T-helper 1 cell treated with Interleukin-12 subunit alpha and Interleukin-12 subunit beta and Interleukin-4 antibody, amounts not matched to agents 30 ng/mL and 1 ng/mL, for 36 hours (primary cell): ENCODE data around the gene LY6G6D. TPM values are rescaled to one million over a fixed set of nuclear protein-coding genes. Genes with fewer than 3 reads are reported as not detected.

Experiments
- intact Hi-C: fragments of 100-400 bp; cut with micrococcal nuclease; formaldehyde crosslinking; loops from one replicate; pipeline ENCODE4 v1.15.1; 2024
- total RNA-seq: library from RNA; stranded (reverse); gene quantifications from 2 replicates; pipeline ENCODE4 v1.2.3, GENCODE V29; 2022

Gene LY6G6D
- total RNA-seq, 1 donor from 2014 or later: not detected

- intact Hi-C loops: no loop called here
Measured at GRCh38 chr6:31760790-31761189, 45.6 kb downstream of the LY6G6D start.

- intact Hi-C loops: no loop called here
Measured at GRCh38 chr6:31761343-31761742, 46.2 kb downstream of the LY6G6D start.

DNA sequence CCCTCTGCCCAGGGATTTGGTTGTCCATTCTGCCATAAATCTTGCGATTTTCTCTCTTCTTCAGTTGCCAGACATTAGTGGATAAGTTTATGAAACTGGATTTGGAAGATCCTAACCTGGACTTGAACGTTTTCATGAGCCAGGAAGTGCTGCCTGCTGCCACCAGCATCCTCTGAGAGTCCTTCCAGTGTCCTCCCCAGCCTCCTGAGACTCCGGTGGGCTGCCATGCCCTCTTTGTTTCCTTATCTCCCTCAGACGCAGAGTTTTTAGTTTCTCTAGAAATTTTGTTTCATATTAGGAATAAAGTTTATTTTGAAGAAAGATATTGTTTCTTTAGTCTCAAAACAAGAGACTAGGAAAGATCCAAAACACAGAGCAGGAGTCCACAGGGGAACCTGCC is 47.2 kb downstream of the LY6G6D start, which contains the start of gene SAPCD1:
Gene SAPCD1, plus strand, starts transcription at position 301 of the 400 bp plus-strand sequence. CDS start 399 bp downstream, outside the sequence.
- intact Hi-C loops: no loop called here

DNA sequence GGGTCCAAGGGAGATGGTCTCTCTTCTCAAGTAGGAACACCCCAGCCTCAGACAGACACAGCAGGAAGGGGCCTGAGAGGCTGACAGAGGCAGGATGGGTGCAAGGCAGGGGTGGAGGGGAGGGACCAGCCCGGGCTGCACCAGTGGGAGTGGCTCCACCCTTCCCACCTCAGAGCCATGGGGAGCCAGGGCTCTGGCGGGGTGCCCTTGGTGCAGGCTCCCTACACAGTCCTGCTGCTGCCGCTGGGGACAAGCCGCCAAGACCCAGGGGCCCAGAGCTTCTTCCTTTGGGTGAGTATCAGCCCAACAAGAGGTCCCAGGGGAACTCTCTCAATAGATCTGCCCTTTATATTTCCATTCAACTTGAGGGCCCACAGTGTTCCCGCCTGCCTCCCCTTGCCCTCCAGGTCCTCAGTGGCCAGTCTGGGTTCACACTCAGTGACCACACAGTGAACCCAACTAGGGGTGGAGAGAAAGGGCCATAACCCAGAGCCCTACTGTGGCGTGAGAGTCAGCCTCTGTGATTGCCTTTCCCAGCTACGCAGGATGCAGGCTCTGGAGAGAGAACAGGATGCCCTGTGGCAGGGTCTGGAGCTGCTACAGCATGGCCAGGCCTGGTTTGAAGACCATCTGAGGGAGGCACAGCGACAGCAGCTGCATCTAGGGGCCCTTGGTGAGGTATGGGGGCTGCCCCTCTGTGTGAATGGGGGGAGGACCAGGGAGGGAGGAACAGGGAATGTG is 47.9 kb downstream of the LY6G6D start:
- intact Hi-C loops: no loop called here

DNA sequence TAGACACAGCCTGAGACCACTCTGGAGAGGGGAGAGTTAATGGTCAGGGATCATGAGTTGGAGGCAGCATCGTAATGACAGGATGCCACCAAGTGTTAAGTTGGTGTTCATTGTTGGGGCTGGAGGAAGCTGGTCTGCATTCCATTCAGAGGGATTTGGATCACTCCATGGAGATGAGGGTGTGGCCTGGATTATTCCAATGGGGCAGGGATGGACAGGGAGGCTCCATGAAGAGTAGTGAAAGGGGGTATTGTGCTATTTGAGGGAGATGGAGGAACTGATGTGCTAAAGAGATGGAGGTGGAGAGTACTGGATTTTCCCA is 48.4 kb downstream of the LY6G6D start:
- intact Hi-C loops: no loop called here

DNA sequence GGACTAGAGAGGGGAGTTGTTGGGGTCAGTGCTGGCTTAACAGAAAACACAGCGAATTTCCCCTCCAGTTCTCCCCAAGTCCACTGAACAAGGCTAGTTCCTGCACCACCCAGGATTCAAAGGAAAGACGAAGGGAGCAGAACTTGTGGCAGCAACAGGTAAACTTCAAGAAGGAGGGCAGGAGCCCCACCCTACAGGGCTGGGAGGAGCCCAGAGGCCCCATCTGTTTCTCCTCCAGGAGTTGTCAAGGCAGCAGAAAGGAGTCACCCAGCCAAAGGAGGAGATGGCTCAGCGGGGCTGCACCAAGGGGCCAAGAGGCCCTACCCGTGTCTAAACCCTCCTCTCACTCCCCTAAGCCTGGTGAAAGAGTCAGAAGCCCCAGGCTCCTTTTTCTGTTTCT is 49.0 kb downstream of the LY6G6D start:
- intact Hi-C loops: no loop called here

DNA sequence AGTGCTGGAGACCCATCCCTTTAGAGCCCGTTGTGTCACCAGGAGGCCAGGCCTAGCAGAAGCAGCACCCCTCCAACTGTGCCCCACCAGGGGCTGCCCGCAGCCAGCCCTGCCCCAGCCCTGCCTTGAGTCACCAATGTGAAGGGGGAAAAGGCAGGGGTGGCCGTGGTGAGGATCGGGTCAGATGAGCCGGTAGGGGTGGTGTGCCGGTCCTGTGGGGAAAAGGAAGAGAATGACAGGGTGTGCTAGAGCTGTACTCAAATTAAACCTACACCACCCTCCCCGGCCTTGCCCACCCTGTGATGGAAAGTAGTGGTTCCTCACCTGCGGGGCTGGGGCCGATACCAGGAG is 50.4 kb downstream of the LY6G6D start:
- intact Hi-C loops: no loop called here

- intact Hi-C loops: no loop called here
Measured at GRCh38 chr6:31765910-31766794, 51.0 kb downstream of the LY6G6D start.

DNA sequence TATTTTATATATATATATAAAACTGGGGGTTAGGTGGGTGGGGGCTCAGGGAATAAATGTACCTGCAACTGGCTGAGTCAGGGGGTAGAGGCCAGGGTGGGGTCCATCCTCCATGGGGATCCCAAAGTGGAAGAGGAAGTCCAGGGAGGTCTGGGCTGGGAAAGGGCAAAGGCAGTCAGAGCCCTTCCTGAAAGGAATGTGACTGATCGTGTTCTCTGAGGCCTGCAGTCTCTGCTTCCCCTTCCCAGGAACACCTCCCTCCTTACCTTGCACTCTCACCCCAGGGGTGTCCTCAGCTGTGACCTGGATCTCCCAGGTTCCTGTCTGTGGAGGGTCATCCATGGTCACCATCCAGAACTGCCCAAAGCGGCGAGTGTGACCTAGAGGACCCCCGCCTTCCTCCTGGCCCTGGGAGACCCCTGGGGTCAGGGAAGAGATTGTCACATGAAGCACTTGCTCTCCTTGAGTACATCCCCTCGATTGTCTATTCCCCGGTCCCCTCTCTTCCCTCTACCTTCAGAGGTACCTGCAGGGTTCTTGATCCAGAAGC is 52.0 kb downstream of the LY6G6D start:
- intact Hi-C loops: no loop called here

Other genes starting within 250 kb of the LY6G6D start
- 55.3 and 58.5 TPM in 2 replicates for gene MICB, start 217.2 kb upstream of the LY6G6D start, total RNA-seq
- not detected in 2 replicates for gene MCCD1, start 186.4 kb upstream of the LY6G6D start, total RNA-seq
- 422 and 431 TPM in 2 replicates for gene DDX39B, start 173.3 kb upstream of the LY6G6D start, total RNA-seq
- gene ATP6V1G2, start 168.7 kb upstream of the LY6G6D start, total RNA-seq: 1.2 and 1.4 TPM in 2 replicates
- 14.5 and 16.4 TPM in 2 replicates for gene NFKBIL1, start 167.7 kb upstream of the LY6G6D start, total RNA-seq
- gene LTA, start 143.1 kb upstream of the LY6G6D start, total RNA-seq: 204 and 212 TPM in 2 replicates
- 171 and 172 TPM in 2 replicates for gene TNF, start 139.8 kb upstream of the LY6G6D start, total RNA-seq
- gene LTB, start 132.9 kb upstream of the LY6G6D start, total RNA-seq: 2,430 and 2,468 TPM in 2 replicates
- gene LST1, start 129.1 kb upstream of the LY6G6D start, total RNA-seq: 149 and 171 TPM in 2 replicates
- gene NCR3, start 122.3 kb upstream of the LY6G6D start, total RNA-seq: 48.5 and 52.7 TPM in 2 replicates
- 47.7 and 54.0 TPM in 2 replicates for gene AIF1, start 100.1 kb upstream of the LY6G6D start, total RNA-seq
- 230 and 237 TPM in 2 replicates for gene PRRC2A, start 94.6 kb upstream of the LY6G6D start, total RNA-seq
- gene BAG6, start 62.7 kb upstream of the LY6G6D start, total RNA-seq: 262 and 284 TPM in 2 replicates
- gene APOM, start 59.5 kb upstream of the LY6G6D start, total RNA-seq: 1.9 and 2.0 TPM in 2 replicates
- gene C6orf47, start 54.6 kb upstream of the LY6G6D start, total RNA-seq: 24.7 and 25.7 TPM in 2 replicates
- 29.3 and 30.0 TPM in 2 replicates for gene GPANK1, start 50.4 kb upstream of the LY6G6D start, total RNA-seq
- 219 and 224 TPM in 2 replicates for gene CSNK2B, start 49.3 kb upstream of the LY6G6D start, total RNA-seq
- 27.5 and 29.1 TPM in 2 replicates for gene LY6G5B, start 45.4 kb upstream of the LY6G6D start, total RNA-seq
- 6.3 TPM in 2 replicates for gene LY6G5C, start 34.3 kb upstream of the LY6G6D start, total RNA-seq
- gene ABHD16A, start 12.0 kb upstream of the LY6G6D start, total RNA-seq: 53.6 and 59.7 TPM in 2 replicates
- gene LY6G6F, start 8.5 kb upstream of the LY6G6D start, total RNA-seq: not detected in 2 replicates
- gene LY6G6C, start 6.4 kb downstream of the LY6G6D start, total RNA-seq: 0.41 TPM in 1 of 2 replicates, not detected in the other
- gene MPIG6B, start 8.0 kb downstream of the LY6G6D start, total RNA-seq: not detected in 2 replicates
- 12.2 and 14.4 TPM in 2 replicates for gene DDAH2, start 14.0 kb downstream of the LY6G6D start, total RNA-seq
- gene CLIC1, start 21.2 kb downstream of the LY6G6D start, total RNA-seq: 517 and 529 TPM in 2 replicates
- 47.8 and 51.5 TPM in 2 replicates for gene MSH5, start 24.7 kb downstream of the LY6G6D start, total RNA-seq
- gene SAPCD1, start 47.3 kb downstream of the LY6G6D start, total RNA-seq: 12.2 and 12.8 TPM in 2 replicates
- 6.0 and 6.2 TPM in 2 replicates for gene VWA7, start 62.0 kb downstream of the LY6G6D start, total RNA-seq
- 77.4 and 78.9 TPM in 2 replicates for gene VARS1, start 80.4 kb downstream of the LY6G6D start, total RNA-seq
- gene LSM2, start 91.6 kb downstream of the LY6G6D start, total RNA-seq: 85.4 and 89.3 TPM in 2 replicates
- 3.7 TPM in 2 replicates for gene HSPA1L, start 99.9 kb downstream of the LY6G6D start, total RNA-seq
- gene HSPA1A, start 100.2 kb downstream of the LY6G6D start, total RNA-seq: 155 and 159 TPM in 2 replicates
- 82.7 and 85.0 TPM in 2 replicates for gene HSPA1B, start 112.4 kb downstream of the LY6G6D start, total RNA-seq
- 33.2 and 33.8 TPM in 2 replicates for gene NEU1, start 147.5 kb downstream of the LY6G6D start, total RNA-seq
- gene SLC44A4, start 163.6 kb downstream of the LY6G6D start, total RNA-seq: 0.34 TPM in 1 of 2 replicates, not detected in the other
- 61.0 and 61.6 TPM in 2 replicates for gene EHMT2, start 182.3 kb downstream of the LY6G6D start, total RNA-seq
- 2.0 and 2.2 TPM in 2 replicates for gene ZBTB12, start 186.7 kb downstream of the LY6G6D start, total RNA-seq
- gene C2, start 212.4 kb downstream of the LY6G6D start, total RNA-seq: 0.12 and 1.7 TPM in 2 replicates
- gene CFB, start 230.7 kb downstream of the LY6G6D start, total RNA-seq: 0.22 and 0.59 TPM in 2 replicates
- gene NELFE, start 243.6 kb downstream of the LY6G6D start, total RNA-seq: 75.3 and 83.4 TPM in 2 replicates
- gene SKIC2, start 243.8 kb downstream of the LY6G6D start, total RNA-seq: 93.7 and 100 TPM in 2 replicates